NCI-H2227 treated with DMSO at 0.1 percent for 48 hours (cell line): Measurements from ENCODE around the gene ATG2A.

Source experiments
- DNase-seq: peaks from one replicate; lab custom pipeline; 2025; lab: John Stamatoyannopoulos, UW

ATG2A gene

GRCh38 chr11:64884019-64884418, 33.0 kb downstream of the ATG2A start:
- DNase-seq, result no peak

GRCh38 chr11:64883575-64883974, 33.4 kb downstream of the ATG2A start:
- no peak for DNase-seq

- no peak for DNase-seq
These were observed 34.8 kb downstream of the ATG2A start for GRCh38 chr11:64882243-64882642.

GRCh38 chr11:64881476-64881875, 35.5 kb downstream of the ATG2A start:
- DNase-seq, result no peak

- no peak for DNase-seq
These were observed 36.6 kb downstream of the ATG2A start for GRCh38 chr11:64880240-64881001.

GRCh38 chr11:64879244-64879900, 37.6 kb downstream of the ATG2A start:
- DNase-seq, result no peak

- DNase-seq, result peak; percentile 96
These were observed 38.3 kb downstream of the ATG2A start, which contains the start of gene EHD1 for GRCh38 chr11:64878494-64879243. TSS of gene EHD1 (minus strand) at chr11:64878621. CDS start at chr11:64878464, 157 bp downstream.

GRCh38 chr11:64878223-64878493, 38.9 kb downstream of the ATG2A start:
- no peak for DNase-seq

- DNase-seq, result no peak
These were observed 39.4 kb downstream of the ATG2A start for GRCh38 chr11:64877390-64878222.

GRCh38 chr11:64876835-64877341, 40.1 kb downstream of the ATG2A start:
- DNase-seq, result no peak

- DNase-seq, result no peak
These were observed 40.7 kb downstream of the ATG2A start for GRCh38 chr11:64876229-64876750.

- no peak for DNase-seq
These were observed 41.4 kb downstream of the ATG2A start for GRCh38 chr11:64875369-64876228.

GRCh38 chr11:64874308-64875240, 42.4 kb downstream of the ATG2A start:
- DNase-seq, result no peak

GRCh38 chr11:64872790-64873488, 44.1 kb downstream of the ATG2A start:
- DNase-seq, result no peak

GRCh38 chr11:64871492-64871891, 45.5 kb downstream of the ATG2A start:
- DNase-seq, result no peak

GRCh38 chr11:64870893-64871466, 46.0 kb downstream of the ATG2A start:
- DNase-seq, result no peak

- no peak for DNase-seq
These were observed 46.7 kb downstream of the ATG2A start for GRCh38 chr11:64870176-64870892.
